Activated T-cell treated with anti-CD3 and anti-CD28 coated beads for 24 hours (primary cell): ENCODE measurements around the gene EGF.
A peak's percentile ranks its signal among the peaks of the same experiment; 100 is the strongest.
"Not testable (repeated sequence)": the region's sequence is repeated elsewhere in the genome, so short reads cannot be mapped to it uniquely, and the experiment has no call there.

ENCODE experiments used
- DNase-seq: peaks from one replicate; pipeline ENCODE4 v3.0.0-alpha.2; 2020; ENCODE audit warnings: low read depth

EGF gene

GRCh38 chr4:110034026-110034393 lies 121.3 kb downstream of the EGF start:
- DNase-seq: no peak

GRCh38 chr4:110039164-110039563 lies 126.5 kb downstream of the EGF start:
- not testable (repeated sequence) for DNase-seq

GRCh38 chr4:110041735-110042134 lies 129.1 kb downstream of the EGF start:
- DNase-seq: no peak

- DNase-seq: no peak
These were observed 130.1 kb downstream of the EGF start for GRCh38 chr4:110042545-110043517.

GRCh38 chr4:110046588-110047049 lies 133.9 kb downstream of the EGF start:
- no peak for DNase-seq

GRCh38 chr4:110049951-110050925 lies 137.6 kb downstream of the EGF start:
- peak; percentile 36 for DNase-seq

- no peak for DNase-seq
These were observed 142.6 kb downstream of the EGF start for GRCh38 chr4:110055158-110055768.

GRCh38 chr4:110058677-110059076 lies 146.0 kb downstream of the EGF start:
- DNase-seq: no peak

GRCh38 chr4:110059556-110060191 lies 147.0 kb downstream of the EGF start:
- no peak for DNase-seq

GRCh38 chr4:110061076-110061475 lies 148.4 kb downstream of the EGF start:
- DNase-seq: no peak
